ENCODE results near the gene TACC2. TPM values are rescaled to one million over a fixed set of nuclear protein-coding genes. Genes with fewer than 3 reads are reported as not detected.

Gene TACC2
- total RNA-seq, 4 donors from 2014 or later = 191 to 400 (median 261) TPM

DNA sequence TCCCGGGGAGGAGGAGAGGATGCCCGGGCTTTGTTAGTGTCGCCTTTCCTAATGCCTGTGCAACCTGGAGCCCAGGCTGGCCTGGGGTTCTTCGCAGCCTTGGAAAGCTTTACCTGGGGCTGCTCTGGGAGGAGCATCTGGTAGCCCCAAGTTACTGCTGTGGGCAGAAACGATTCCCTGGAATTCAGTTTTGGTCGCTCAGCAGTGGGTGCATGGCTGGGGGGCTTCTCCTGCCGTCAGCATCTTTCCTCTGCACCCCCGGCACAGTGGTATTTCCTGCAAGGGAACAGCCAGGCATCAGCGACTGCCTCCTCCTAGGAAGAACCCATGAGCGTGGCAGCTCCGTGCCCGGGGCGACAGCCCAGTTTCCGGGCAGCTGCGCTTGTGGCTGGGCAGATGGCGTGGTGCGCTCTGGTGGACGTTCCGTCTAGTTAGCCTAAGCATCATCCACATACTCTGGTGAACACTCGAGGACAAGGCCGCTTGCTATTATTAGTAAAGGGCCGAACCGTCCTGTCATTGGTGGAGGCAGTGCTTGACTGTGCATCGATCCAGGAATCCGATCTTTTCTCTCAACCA, 175.1 kb downstream of the TACC2 start:
- WGBS, 2 donors = 58 to 79% methylated on average over 23 to 25 of the region's 25 CpGs
- TF ChIP-seq POLR2A (IDR thresholded peaks at IDR 0.05) = no peak
- TF ChIP-seq, protein P1, sequence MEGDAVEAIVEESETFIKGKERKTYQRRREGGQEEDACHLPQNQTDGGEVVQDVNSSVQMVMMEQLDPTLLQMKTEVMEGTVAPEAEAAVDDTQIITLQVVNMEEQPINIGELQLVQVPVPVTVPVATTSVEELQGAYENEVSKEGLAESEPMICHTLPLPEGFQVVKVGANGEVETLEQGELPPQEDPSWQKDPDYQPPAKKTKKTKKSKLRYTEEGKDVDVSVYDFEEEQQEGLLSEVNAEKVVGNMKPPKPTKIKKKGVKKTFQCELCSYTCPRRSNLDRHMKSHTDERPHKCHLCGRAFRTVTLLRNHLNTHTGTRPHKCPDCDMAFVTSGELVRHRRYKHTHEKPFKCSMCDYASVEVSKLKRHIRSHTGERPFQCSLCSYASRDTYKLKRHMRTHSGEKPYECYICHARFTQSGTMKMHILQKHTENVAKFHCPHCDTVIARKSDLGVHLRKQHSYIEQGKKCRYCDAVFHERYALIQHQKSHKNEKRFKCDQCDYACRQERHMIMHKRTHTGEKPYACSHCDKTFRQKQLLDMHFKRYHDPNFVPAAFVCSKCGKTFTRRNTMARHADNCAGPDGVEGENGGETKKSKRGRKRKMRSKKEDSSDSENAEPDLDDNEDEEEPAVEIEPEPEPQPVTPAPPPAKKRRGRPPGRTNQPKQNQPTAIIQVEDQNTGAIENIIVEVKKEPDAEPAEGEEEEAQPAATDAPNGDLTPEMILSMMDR (IDR thresholded peaks at IDR 0.05) = no peak
- no peak for DNase-seq (ENCODE audit: low spot score in 2 of 2)
- H3K4me3 ChIP-seq (ENCODE audit: low read depth, poor library complexity, severe bottlenecking) = no peak overlapping the region
- intact Hi-C loops (cut with DNase I; ENCODE audit: low total_unique reads) = no loop called here

DNA sequence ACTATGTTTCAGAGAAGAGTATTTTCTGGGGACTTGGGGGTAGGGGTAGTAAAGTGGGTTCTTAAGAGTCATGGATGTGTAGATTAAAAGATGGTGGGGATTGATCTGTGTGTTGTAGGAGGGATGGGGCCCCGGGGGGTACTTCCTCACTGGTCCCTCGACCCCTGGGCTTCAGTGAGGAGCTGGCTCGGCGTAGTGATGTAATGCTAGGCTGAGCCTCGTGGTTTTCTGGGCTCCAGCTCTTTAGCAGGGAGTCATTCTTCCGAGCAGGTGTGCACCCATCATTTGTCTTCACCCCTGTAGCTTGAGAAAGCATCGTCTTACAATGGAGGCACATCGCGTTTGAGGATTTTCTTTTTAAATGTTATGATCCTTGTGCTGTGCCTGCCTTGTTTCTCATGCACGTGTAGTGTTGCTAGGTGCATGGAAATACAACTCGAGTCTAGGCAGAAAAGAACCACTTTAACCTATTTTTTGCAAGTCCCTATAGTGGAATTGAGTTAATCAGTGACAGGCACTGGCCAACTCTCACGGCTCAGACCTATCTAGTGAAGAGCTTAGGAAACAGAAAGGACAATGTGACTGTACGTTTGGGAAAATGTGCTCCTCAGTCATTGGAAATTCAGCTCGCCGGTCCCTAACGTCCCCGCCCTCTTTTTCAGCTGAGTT, 176.0 kb downstream of the TACC2 start:
- TF ChIP-seq, protein P1 (IDR thresholded peaks at IDR 0.05) = no peak
- TF ChIP-seq POLR2A (IDR thresholded peaks at IDR 0.05) = no peak
- 69 to 81% methylated on average over 17 of the region's 17 CpGs for WGBS, 2 donors
- no peak for DNase-seq (ENCODE audit: low spot score in 2 of 2)
- intact Hi-C loops (cut with DNase I; ENCODE audit: low total_unique reads) = no loop called here
- no peak overlapping the region for H3K4me3 ChIP-seq (ENCODE audit: low read depth, poor library complexity, severe bottlenecking)

DNA sequence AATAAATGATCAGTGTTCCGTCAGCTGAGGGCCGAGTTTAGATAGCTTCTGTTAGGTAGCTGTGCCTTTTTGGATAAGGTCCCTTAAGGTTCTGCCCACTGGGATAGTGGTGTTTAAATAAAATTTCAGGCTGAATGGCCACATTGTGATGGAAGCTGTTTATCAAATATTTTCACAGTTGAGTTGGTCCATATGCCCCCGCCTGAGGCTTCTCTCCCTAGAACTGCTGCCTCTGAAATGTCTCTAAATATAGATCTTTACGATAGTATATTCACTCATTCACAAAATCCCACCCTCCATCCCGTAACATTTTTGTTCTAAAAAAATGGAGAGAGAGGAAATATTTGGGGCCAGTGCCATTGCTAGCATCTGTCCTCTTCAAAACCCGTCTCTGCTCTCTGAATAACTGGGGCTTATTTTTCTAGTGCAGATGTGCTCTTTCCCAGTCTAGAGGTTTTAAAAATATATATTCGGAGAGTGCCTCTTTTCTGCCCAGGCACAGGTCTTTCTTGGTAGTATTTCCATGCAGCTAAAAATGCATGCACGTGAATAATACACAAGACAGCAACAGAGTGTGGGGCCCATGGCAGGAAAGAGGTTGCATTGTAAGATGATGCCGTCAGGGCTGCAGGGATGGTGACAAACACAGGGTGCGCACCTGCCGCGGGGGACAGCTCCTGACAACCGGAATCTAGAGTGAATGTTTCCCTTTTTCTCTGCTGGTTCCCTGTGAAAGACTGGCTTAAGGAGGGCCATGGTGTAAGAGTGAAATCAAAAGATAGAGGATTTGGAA, 176.7 kb downstream of the TACC2 start:
- TF ChIP-seq, protein P1 (IDR thresholded peaks at IDR 0.05) = no peak
- no peak for TF ChIP-seq POLR2A (IDR thresholded peaks at IDR 0.05)
- intact Hi-C loops (cut with DNase I; ENCODE audit: low total_unique reads) = no loop called here
- WGBS, 2 donors = 84 to 87% methylated on average over 13 of the region's 13 CpGs
- no peak overlapping the region for H3K4me3 ChIP-seq (ENCODE audit: low read depth, poor library complexity, severe bottlenecking)
- no peak for DNase-seq (ENCODE audit: low spot score in 2 of 2)

DNA sequence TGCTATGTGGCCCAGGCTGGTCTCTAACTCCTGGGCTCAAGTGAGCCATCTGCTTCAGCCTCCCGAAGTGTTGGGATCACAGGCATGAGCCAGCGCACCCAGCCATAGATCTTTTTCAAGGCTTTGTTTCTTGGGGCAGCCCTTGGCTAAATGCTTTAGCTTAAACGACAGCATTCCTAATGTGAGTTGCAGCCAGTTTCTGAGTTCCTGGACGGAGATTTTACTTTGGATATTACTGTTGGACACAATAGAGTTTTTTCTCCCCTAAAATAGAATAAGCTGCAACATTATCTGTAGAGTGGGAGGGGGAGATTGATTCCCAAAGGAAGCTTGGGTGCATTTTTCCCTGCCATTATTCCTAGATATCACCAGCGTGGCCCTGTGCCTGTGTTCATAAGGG, 179.1 kb downstream of the TACC2 start:
- no peak for TF ChIP-seq POLR2A (IDR thresholded peaks at IDR 0.05)
- TF ChIP-seq, protein P1 (IDR thresholded peaks at IDR 0.05) = no peak
- DNase-seq (ENCODE audit: low spot score in 2 of 2) = no peak
- 82 to 90% methylated on average over 5 of the region's 5 CpGs for WGBS, 2 donors
- intact Hi-C loops (cut with DNase I; ENCODE audit: low total_unique reads) = no loop called here
- H3K4me3 ChIP-seq (ENCODE audit: low read depth, poor library complexity, severe bottlenecking) = no peak overlapping the region

DNA sequence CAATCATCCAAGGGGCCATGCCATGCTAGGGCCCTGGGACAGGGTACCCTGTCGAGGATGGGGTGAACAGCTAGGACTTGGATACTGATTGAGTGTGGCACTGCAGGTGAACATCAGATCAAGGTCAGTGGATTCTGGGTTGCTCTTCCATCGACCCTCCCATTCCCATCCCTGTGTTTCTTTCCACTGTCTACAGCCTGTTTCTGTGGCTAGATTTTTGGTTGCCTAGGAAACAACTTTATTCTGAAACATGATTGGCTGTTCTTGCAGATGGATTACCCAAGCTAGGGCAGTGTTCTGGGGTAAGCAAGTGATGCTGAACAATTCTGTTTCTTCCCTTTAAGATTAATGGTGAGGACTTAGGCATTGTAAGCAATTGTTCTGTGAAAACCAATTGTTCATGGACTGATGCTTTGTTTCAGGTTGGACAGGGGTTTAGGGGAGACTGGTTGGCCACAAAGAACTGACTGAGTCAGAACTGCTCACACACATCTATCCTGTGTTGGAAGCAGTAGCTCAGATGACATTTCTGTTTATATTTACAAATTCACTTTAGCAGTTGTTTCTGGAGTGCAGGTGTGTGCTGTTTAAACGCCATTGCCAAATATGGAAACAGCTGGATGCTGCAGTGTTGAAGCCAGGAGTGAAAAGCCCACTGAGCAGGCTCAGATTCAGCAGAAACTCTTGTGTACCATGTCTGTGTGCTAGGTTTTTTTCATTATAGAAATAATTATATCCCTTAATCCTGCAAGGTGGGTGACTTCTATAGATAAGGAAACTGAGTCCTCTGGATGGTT, 179.8 kb downstream of the TACC2 start:
- TF ChIP-seq POLR2A (IDR thresholded peaks at IDR 0.05) = no peak
- TF ChIP-seq, protein P1 (IDR thresholded peaks at IDR 0.05) = no peak
- WGBS, 2 donors = 77 to 78% methylated on average over 3 of the region's 3 CpGs
- H3K4me3 ChIP-seq (ENCODE audit: low read depth, poor library complexity, severe bottlenecking) = no peak overlapping the region
- intact Hi-C loops (cut with DNase I; ENCODE audit: low total_unique reads) = no loop called here
- no peak for DNase-seq (ENCODE audit: low spot score in 2 of 2)

Data from lower leg skin (tissue), 4 donors.